A549 (cell line): ENCODE measurements around the gene MEGF9. TPM values are rescaled to one million over a fixed set of nuclear protein-coding genes. Genes with fewer than 3 reads are reported as not detected.

Experiments
- ATAC-seq, 2 experiments: fragments of 200-7000 bp in 1 of 2; fragments of >200 bp in 1 of 2; cut with Nextera tagmentation in 1 of 2; cut with Tn5 transposase in 1 of 2; 3 replicates each; pipeline versions ENCODE4 v1.8.0 to v1.9.1; 2018 to 2020; ENCODE audit warnings: mild to moderate bottlenecking in 1 of 2, moderate library complexity in 1 of 2
- CTCF ChIA-PET: fragments of 300-600 bp; sonication (Branson Sonifier 250); formaldehyde crosslinking; extraction: SDS; loops from one replicate; lab custom pipeline; 2021; ENCODE audit warnings: antibody characterized with exemption, inconsistent platforms; lab: Yijun Ruan, JAX
- POLR2A ChIA-PET: fragments of 350-600 bp; formaldehyde crosslinking; extraction: SDS; loops from one replicate; lab custom pipeline; 2021; ENCODE audit warnings: antibody characterized with exemption, inconsistent platforms; lab: Yijun Ruan, JAX
- DNase-seq, 2 experiments: peaks; one replicate each; pipeline versions ENCODE4 v3.0.0 to v3.0.0-alpha.2; 2011 to 2016; ENCODE audit warnings: low read depth in 1 of 2, low spot score in 1 of 2
- FAIRE-seq: peaks from 2 replicates; lab custom pipeline; 2011; peaks lifted over from hg19 to GRCh38; lab: Jason Lieb, UNC
- H3K27ac ChIP-seq, 2 experiments: fragments of >200 bp; sonication (Bioruptor Twin); formaldehyde crosslinking; 3 replicates each; pipeline ENCODE4 v1.5.1; 2016 to 2017
- H3K4me1 ChIP-seq: fragments of >200 bp; sonication (Bioruptor Twin); formaldehyde crosslinking; 3 replicates; pipeline ENCODE4 v1.6.1; 2016
- H3K4me2 ChIP-seq: fragments of >200 bp; sonication (Bioruptor Twin); formaldehyde crosslinking; 3 replicates; pipeline ENCODE4 v1.6.1; 2016
- H3K4me3 ChIP-seq: fragments of >200 bp; sonication (Bioruptor Twin); formaldehyde crosslinking; 3 replicates; pipeline ENCODE4 v1.5.1; 2016
- H3K9me3 ChIP-seq: fragments of >200 bp; sonication (Bioruptor Twin); formaldehyde crosslinking; 3 replicates; pipeline ENCODE4 v1.6.1; 2016
- BHLHE40 ChIP-seq: IDR thresholded peaks from 2 replicates; pipeline ENCODE4 v1.6.1; 2012; ENCODE audit warnings: low read depth, low read length, inconsistent platforms
- CEBPB ChIP-seq, 2 experiments: fragments of >200 bp in 1 of 2; sonication (Bioruptor Twin) in 1 of 2; formaldehyde crosslinking in 1 of 2; IDR thresholded peaks; 2 replicates each; pipeline ENCODE4 v1.6.1; 2012 to 2016
- CHD2 ChIP-seq: fragments of 150-350 bp; IDR thresholded peaks from 2 replicates; pipeline ENCODE4 v1.6.1; 2014; ENCODE audit warnings: low read length; ENCODE audit not compliant: partially characterized antibody
- EHMT2 ChIP-seq: fragments of 200-600 bp; sonication (generic); IDR thresholded peaks from 2 replicates; pipeline ENCODE4 v1.6.1; 2016; ENCODE audit warnings: antibody characterized with exemption, low read depth, mild to moderate bottlenecking, moderate library complexity
- EP300 ChIP-seq, 2 experiments: fragments of >200 bp; sonication (Bioruptor Twin); formaldehyde crosslinking; IDR thresholded peaks; 2 replicates in 1 of 2; 3 replicates in 1 of 2; pipeline ENCODE4 v1.6.1; 2016 to 2017
- HOXA7 ChIP-seq: fragments of 250-450 bp; sonication (Bioruptor Pico); IDR thresholded peaks from 2 replicates; pipeline ENCODE4 v1.5.0; 2020; ENCODE audit warnings: mild to moderate bottlenecking, moderate library complexity
- HOXB13 ChIP-seq: fragments of 250-450 bp; sonication (Bioruptor Pico); IDR thresholded peaks from 2 replicates; pipeline ENCODE4 v1.5.0; 2020; ENCODE audit warnings: low read depth, mild to moderate bottlenecking, moderate library complexity
- MAFK ChIP-seq: fragments of 450-650 bp; IDR thresholded peaks from 2 replicates; pipeline ENCODE4 v1.6.1; 2014; ENCODE audit not compliant: partially characterized antibody
- MAZ ChIP-seq: fragments of 150-350 bp; IDR thresholded peaks from 2 replicates; pipeline ENCODE4 v1.6.1; 2014; ENCODE audit warnings: antibody characterized with exemption, low read depth, low read length, borderline replicate concordance
- NFE2L2 ChIP-seq: fragments of 150-350 bp; conservative IDR thresholded peaks from 2 replicates; pipeline ENCODE4 v1.6.1; 2014; ENCODE audit warnings: low read length
- NR3C1 ChIP-seq: fragments of >200 bp; sonication (Bioruptor Twin); formaldehyde crosslinking; IDR thresholded peaks from 3 replicates; pipeline ENCODE4 v1.6.1; 2017
- POLR2AphosphoS2 ChIP-seq: conservative IDR thresholded peaks from 2 replicates; pipeline ENCODE4 v1.6.1; 2012; ENCODE audit warnings: low read length, improper control_type of control experiment, inconsistent platforms
- RFX5 ChIP-seq: fragments of 450-650 bp; IDR thresholded peaks from 2 replicates; pipeline ENCODE4 v1.7.1; 2014; ENCODE audit warnings: antibody characterized with exemption, mild to moderate bottlenecking, moderate library complexity
- TP53 ChIP-seq: fragments of 250-450 bp; sonication (Bioruptor Pico); IDR thresholded peaks from 2 replicates; pipeline ENCODE4 v1.5.0; 2021; ENCODE audit warnings: mild to moderate bottlenecking, moderate library complexity
- whole genome bisulfite sequencing: methylation state at CpG from one replicate; pipeline ENCODE4 v1.1.6; 2017; ENCODE audit errors: missing lambda C conversion rate; 5-methylcytosine and 5-hydroxymethylcytosine counted together
- polyA plus RNA-seq, 4 experiments: library from polyadenylated mRNA; depleted of rRNA in 3 of 4; stranded (reverse); fragments of >200 nt; fragmentation: RNase III in 1 of 4; extraction: RNeasy Plus Mini Kit Qiagen cat#74134 plus additional on column Dnase treatment in 1 of 4; gene quantifications; 2 replicates in 3 of 4; 3 replicates in 1 of 4; pipeline ENCODE4 v1.2.3, GENCODE V29; 2011 to 2017
- TF ChIP-seq, protein P1 (sequence below): IDR thresholded peaks from 2 replicates; pipeline ENCODE4 v1.6.1; 2012; ENCODE audit warnings: low read depth, borderline replicate concordance
- TF ChIP-seq, protein P2 (sequence below): IDR thresholded peaks from 2 replicates; pipeline ENCODE4 v1.6.1; 2012
- TF ChIP-seq, protein P3 (sequence below): fragments of 150-350 bp; IDR thresholded peaks from 2 replicates; pipeline ENCODE4 v1.6.1; 2014; ENCODE audit warnings: low read depth, mild to moderate bottlenecking, low read length
- TF ChIP-seq, protein P4 (sequence below): fragments of 450-650 bp; IDR thresholded peaks from 2 replicates; pipeline ENCODE4 v1.6.1; 2014; ENCODE audit warnings: antibody characterized with exemption
- TF ChIP-seq, protein P5 (sequence below): fragments of >200 bp; sonication (Bioruptor Twin); formaldehyde crosslinking; IDR thresholded peaks from 3 replicates; pipeline ENCODE4 v1.6.1; 2016

Gene MEGF9
- polyA plus RNA-seq, 2 of the 4 experiments (the other 2 are of a cell fraction): 25.7 to 33.4 TPM

DNA sequence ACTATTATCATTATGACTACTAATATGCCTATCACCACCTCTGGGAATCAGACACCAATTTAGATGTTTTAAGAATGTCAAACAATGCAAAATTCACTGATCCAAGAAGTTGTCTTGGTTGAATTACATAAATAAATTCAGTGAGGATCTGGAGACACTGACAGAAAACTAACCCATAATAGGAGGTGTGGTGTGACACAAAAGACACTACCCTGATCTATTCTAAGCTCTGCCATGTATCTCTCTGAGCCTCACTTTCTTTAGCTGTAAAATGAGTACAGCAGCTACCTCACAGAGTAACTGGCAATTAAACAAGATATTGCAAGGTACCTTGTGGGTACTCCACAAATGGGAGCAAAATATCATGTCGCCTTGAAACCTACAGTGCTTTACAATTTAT lies 141.8 kb downstream of the MEGF9 start:
- DNase-seq: no peak
- H3K4me1 ChIP-seq: peaks cover 5% of the 10 kb centered on the region; the same call in 2 of the 3 replicates
- H3K9me3 ChIP-seq: no peaks in the 10 kb centered on the region
- ChIA-PET CTCF (interaction anchor here (1.1 kb wide), 1 partner anchor 10 kb away, joined by 3 read pairs; no protein-coding TSS in a partner anchor), POLR2A (no interaction called here)
- no peak overlapping the region for H3K4me2 ChIP-seq
- no peak overlapping the region for H3K4me3 ChIP-seq
- no peak overlapping the region for H3K27ac ChIP-seq
- no peak for FAIRE-seq
- WGBS: 100% methylated on average over 1 of the region's 1 CpG
- TF ChIP-seq RFX5 (no peak), NR3C1 (no peak), BHLHE40 (no peak), CEBPB (IDR thresholded peaks at IDR 0.05) (no peak), MAFK (no peak)
- TF ChIP-seq, protein P1, sequence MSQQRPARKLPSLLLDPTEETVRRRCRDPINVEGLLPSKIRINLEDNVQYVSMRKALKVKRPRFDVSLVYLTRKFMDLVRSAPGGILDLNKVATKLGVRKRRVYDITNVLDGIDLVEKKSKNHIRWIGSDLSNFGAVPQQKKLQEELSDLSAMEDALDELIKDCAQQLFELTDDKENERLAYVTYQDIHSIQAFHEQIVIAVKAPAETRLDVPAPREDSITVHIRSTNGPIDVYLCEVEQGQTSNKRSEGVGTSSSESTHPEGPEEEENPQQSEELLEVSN: no peak
- TF ChIP-seq, protein P2, sequence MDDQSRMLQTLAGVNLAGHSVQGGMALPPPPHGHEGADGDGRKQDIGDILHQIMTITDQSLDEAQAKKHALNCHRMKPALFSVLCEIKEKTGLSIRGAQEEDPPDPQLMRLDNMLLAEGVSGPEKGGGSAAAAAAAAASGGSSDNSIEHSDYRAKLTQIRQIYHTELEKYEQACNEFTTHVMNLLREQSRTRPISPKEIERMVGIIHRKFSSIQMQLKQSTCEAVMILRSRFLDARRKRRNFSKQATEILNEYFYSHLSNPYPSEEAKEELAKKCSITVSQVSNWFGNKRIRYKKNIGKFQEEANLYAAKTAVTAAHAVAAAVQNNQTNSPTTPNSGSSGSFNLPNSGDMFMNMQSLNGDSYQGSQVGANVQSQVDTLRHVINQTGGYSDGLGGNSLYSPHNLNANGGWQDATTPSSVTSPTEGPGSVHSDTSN: no peak
- no peak for ATAC-seq

DNA sequence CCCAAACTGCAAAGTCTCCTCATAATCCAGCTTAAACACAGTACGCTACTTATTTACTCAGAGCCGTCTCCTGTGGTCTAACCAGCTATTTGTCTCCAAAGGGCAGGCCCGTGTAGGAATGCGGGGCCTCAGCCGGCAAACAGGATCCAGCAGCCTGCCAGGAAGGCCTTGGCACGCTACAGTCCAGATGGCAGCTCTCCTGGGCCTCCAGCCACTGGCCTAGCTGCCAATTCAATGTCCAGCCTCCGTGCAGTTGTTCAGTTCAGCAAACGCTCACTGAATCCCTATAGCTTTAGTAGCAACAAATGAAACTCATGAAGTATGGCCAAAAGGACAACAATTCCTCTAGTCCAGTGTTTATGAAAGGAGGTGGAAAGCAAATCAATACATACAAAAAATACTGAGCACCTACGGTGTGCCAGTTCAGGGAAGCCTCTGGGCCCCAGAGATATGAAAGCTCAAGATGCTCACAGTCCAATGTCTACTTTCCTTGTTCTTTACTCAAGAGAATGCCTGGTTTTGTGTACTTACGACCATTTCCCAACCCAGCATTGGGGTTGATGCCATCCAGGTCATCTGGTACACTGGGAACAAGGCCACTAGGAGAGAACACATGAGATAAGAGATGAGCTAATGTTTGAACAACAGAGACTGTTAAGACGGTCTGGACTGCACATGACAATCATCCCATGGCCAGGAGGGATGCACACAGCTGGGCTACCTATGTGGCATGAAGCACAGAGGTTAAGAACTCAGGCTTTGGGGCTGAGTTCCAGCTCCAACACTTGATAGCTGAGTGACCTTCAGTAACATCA lies 142.6 kb downstream of the MEGF9 start:
- peak in 1 of 2 experiments; percentile 28 for DNase-seq
- TF ChIP-seq EHMT2: no peak
- no peak for TF ChIP-seq NFE2L2
- TF ChIP-seq POLR2AphosphoS2: no peak
- TF ChIP-seq HOXA7: no peak
- TF ChIP-seq, protein P3, sequence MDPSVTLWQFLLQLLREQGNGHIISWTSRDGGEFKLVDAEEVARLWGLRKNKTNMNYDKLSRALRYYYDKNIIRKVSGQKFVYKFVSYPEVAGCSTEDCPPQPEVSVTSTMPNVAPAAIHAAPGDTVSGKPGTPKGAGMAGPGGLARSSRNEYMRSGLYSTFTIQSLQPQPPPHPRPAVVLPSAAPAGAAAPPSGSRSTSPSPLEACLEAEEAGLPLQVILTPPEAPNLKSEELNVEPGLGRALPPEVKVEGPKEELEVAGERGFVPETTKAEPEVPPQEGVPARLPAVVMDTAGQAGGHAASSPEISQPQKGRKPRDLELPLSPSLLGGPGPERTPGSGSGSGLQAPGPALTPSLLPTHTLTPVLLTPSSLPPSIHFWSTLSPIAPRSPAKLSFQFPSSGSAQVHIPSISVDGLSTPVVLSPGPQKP: no peak
- TF ChIP-seq CHD2: no peak
- TF ChIP-seq EP300 (IDR thresholded peaks at IDR 0.05): no peak
- TF ChIP-seq, protein P4, sequence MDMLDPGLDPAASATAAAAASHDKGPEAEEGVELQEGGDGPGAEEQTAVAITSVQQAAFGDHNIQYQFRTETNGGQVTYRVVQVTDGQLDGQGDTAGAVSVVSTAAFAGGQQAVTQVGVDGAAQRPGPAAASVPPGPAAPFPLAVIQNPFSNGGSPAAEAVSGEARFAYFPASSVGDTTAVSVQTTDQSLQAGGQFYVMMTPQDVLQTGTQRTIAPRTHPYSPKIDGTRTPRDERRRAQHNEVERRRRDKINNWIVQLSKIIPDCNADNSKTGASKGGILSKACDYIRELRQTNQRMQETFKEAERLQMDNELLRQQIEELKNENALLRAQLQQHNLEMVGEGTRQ: no peak
- no peak for TF ChIP-seq TP53 (CRISPR knock-in tag)
- no peak for TF ChIP-seq RFX5
- TF ChIP-seq, protein P5, sequence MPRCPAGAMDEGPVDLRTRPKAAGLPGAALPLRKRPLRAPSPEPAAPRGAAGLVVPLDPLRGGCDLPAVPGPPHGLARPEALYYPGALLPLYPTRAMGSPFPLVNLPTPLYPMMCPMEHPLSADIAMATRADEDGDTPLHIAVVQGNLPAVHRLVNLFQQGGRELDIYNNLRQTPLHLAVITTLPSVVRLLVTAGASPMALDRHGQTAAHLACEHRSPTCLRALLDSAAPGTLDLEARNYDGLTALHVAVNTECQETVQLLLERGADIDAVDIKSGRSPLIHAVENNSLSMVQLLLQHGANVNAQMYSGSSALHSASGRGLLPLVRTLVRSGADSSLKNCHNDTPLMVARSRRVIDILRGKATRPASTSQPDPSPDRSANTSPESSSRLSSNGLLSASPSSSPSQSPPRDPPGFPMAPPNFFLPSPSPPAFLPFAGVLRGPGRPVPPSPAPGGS: no peak
- TF ChIP-seq, protein P2: no peak
- TF ChIP-seq MAZ: no peak
- TF ChIP-seq HOXB13: no peak
- peak in 1 of 2 experiments; percentile 70; a peak in 3 of 6 replicates for ATAC-seq
- no peak for FAIRE-seq
- peaks cover 5% of the 10 kb centered on the region; the same call in 2 of the 3 replicates for H3K4me1 ChIP-seq
- H3K27ac ChIP-seq: no peak overlapping the region
- H3K4me2 ChIP-seq: no peak overlapping the region; the same call in 2 of the 3 replicates
- ChIA-PET POLR2A (interaction anchor here (0.6 kb wide), 1 partner anchor 11 kb away, joined by 3 read pairs; no protein-coding TSS in a partner anchor), CTCF (interaction anchor here (0.5 to 1.1 kb wide), 2 partner anchors 9 to 77 kb away, joined by 3 read pairs; no protein-coding TSS in a partner anchor)
- WGBS: 78% methylated on average over 11 of the region's 11 CpGs
- H3K9me3 ChIP-seq: no peaks in the 10 kb centered on the region
- H3K4me3 ChIP-seq: no peak overlapping the region
